Measurements from ENCODE around the gene HOXC5.

HOXC5 gene

DNA sequence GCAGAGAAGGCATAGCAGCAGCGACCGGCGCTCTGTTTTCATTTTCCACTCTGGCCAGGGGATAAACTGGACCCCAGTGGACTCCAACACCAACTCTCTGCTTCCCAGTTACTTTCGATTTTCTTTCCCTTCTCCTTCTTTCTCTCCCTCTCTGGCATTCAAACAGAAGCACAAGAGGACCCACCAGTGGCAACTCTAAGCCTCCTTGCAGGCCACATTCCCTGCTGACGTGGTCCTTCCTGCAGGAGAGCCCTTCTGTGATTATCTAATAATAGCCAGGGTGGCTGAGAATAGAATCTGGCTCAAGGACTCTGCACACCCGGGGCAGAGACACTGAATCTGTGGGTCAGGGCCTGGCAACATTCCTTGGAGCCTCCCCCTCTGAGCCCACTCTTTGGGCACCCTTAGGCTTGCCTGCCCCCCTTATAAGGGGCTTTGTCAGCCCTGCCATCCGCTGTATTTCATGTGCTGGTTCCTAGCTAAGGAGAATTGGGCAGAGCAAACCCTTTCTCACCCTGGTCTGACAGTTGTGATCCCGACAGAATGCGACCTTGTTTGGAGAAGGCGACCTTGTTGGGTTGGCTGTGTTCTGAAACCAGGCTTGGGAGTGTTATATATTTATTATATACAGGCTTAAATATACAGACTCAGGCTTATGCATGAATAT is 12.8 kb upstream of the HOXC5 start:
- no peak for DNase-seq (ENCODE audit: low read depth)

DNA sequence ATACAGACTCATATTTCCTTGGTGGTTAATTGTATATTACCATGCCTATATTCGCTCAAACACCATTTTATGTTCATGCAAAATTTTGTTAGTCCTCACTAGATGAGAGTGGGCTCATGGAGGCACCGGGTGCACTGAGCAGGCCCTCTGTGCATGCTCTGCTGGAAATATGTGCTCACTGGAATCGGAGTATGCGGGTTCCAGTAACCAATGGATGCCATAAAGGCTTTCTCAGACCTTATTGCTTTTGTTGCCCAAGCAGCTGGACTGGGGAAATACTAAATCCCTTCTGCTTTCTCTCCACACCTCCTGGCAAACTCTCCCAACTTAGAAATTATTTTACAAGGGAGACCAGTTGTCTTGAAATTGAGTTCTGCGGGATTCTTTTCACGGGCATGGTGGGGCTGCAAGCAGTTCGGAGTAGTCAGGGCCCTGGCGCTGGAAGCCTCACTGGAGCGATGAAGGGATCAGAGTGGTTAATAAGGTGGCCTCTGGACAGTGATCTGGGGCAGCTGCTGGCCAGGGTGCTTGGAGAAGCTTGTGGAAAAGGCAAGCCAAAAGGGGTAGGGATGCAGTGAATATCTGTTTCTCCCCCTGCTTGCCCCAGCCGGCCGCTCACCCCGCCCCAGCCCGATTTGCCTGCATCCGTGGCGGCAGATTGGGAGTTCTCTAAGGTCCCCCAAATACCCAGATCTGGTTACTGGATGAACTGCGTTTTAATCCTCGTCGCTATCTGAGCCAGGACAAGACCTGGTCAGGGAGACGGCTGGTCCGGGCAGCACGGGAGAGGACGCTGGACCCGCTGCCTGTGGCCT is 12.1 kb upstream of the HOXC5 start:
- DNase-seq (ENCODE audit: low read depth): no peak

DNA sequence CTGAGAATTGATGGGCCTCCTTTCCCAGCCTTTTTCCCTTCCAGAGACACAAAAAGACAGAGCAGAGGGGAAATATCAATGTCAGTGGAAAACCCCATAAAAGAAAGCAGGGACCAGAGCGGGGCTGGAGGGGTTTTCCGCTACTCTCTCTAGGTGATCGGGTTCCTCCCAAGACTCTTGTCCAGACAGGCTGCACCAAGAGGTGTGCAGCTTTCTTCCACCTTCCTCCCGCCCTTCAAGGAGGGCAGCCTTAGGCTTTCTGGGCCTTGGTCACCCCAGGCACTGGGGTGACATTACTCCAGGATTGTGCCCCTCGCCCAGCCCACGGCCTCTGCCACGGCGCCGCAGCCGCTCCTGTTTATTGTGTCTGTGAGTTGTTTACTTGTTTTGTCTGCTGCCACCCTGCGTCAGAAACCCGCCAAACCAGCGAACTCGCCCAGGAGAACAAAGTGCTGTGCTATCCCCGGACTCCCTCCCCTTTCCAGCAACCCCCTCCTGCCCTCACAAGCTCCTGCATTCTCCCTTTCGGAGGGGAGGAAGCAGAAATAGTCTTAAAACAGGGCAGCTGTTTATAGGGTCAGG is 11.3 kb upstream of the HOXC5 start:
- DNase-seq (ENCODE audit: low read depth): no peak

DNA sequence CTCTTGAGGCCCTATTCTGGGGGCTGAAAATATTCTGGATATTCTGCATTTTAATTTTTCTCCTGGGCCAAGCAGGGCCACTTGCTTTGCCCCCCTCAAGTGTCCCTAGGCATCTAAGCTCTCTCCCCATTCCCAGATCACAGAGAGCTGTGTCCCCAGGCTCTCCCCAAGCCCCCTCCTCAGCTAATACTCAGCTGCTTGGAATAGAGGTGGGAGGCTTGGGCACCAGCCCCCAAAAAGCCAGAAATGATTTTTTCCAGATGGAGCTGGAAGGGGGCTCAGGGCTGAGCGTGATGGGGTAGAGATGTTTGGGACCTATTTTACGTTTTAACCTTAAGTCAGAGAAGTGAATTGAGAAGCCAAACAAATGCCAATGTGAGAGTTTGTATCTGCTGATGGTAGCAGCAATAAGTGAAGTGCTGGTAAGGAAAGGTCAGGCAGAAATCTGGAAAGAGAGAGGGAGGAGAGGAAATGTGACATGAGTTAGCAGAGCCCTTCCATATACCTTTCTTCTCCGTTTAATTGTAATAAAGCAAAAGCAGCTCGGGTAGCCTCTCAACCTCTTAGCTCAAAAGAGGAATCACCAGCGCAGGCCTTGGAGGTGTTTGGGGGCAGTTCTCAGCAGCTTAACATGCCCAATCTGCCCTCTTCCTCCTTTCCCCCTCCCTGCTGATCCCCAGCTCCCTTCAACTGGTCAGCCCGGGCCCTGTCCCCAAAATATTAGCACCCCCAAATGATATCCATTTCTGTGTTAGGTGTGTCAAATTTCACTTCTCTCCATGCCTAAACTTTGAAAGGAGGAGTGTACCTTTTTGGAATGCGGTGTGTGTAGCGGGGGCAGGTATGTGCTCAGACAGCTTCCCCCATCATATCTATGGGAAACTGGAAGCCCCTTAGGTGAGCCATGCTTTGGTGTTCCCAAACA is 9.6 kb upstream of the HOXC5 start:
- DNase-seq (ENCODE audit: low read depth): no peak

DNA sequence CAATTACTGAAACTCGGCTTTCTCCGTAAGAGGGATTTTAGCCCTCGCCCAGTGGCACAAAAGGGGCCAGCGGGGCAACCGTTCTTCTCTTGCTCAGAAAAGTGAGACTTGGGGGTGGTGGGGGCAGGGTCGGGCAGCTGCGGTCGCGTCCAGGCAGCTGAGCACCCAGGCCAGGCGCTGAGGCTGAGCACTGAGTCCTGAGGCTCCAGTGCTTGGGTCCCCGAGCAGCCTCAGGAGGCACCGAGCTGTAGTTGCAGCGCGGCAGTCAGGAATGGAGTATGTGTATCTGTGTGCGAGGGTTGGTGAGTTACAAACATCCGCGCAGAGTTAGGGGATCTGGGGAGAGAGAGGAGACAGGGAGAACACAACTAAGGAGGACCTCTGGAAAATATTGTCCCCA is 8.7 kb upstream of the HOXC5 start:
- DNase-seq (ENCODE audit: low read depth): no peak

DNA sequence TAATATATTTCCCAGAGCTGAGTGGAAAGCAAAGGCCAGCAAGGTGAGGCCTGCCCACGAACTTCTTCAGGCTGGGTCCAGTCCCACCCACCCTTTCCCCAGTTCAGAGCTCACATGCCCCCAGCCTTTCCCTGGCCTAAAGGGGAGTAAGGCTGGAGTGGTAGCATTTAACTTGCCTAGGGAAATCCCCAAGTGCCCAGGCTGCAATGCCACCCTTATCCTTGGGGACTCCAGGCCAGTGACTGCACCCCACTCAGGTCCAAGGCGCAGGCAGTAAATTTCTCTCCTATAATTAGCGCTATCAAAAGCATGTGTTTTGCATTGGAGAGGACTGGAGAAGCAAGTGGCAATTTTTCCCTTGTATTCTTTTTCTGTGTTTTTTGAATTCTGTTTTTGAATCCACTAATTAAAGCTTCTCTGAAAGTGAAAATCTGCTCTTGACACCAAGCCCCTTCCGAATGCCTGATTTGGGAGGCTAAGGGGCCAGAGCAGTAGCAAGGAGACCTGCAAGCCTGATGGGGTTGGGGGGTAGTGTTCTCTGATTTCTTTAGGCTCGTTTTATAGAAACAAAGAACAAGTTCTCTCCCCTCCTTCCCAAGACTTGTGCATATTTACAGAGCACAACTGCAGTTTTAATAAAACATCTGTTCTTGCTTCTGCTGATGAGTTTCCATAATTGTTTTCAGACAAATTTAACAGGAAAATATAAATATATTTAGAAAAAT is 8.1 kb upstream of the HOXC5 start:
- DNase-seq (ENCODE audit: low read depth): no peak

DNA sequence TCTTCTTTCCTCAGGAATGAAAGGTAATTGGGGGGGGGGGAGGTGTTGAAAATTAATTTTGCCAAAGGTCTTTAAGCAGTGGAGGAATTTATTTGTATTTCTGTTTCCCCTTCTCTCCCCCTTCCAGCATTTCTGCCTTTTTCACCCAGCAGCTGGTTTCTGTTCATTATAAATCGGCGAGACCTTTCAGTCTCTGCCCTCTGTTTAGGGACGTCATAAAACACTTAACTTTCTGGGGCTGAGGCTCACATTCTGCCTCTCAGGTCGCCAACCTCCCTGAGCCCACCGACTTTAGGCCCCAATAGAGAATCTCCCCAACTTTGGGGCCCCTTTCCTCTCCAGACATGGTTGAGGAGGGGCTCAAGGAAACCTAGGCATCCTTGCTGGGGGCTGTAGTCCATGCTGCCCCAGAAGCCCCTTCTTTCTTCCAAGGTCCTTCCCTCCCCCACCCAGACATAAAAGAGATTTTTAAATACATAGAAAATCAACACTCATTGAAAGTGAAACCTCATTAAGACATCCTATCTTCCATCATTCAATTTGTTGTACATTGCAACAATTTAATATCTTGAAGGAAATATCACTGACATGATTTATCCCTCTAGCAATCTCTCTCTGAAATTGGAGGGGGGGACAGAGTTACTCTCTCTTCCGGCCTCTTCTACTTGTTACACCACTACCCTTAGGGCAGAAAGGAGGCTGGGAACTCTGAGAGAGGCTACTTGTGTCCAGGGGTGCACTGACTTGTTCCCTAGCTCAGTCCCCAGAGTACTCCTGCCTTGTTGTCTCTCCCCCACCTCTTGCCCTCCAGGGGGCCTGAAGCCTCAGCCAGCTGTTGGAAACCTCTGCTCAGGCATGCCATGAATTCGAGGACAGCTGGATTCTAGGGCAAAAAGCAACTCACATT is 7.1 kb upstream of the HOXC5 start:
- no peak for DNase-seq (ENCODE audit: low read depth)

DNA sequence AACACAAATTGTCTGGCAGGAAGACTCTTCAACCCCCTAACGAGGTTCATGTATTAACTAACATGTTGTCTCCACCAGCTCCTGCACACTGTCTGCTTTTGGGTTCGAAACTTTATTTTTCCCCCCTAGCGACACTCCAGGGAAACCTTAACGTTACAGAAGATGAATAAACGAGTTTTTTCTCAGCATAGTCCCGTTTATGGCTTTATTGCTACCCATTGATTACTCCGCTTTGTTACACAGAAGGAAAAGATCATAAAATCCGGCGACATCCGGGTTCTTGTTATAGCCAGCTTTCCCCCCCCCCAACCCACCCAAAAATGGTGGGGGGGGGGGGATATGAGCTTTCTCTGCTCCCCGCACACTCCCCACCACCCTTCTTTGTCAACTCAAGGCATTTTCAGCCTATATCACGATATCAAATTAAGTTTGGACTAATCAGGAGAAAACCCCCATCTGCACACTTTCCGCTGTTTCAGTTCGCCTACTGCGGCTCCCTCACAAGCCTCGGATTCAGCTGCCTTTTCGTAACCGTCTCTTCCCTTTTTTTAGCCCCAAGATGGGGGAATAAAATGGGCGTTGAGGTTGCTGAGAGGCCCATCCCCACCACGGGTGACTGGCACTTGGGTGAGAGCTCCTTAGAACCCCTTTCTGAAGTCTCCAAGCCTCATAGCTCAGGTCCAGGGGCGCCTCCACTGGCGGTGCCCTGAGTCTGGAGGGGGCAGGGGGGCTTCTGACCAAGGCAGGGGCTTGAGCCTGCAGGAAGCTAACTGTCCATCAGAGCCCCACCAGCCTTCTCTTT is 6.0 kb upstream of the HOXC5 start:
- DNase-seq (ENCODE audit: low read depth): no peak

DNA sequence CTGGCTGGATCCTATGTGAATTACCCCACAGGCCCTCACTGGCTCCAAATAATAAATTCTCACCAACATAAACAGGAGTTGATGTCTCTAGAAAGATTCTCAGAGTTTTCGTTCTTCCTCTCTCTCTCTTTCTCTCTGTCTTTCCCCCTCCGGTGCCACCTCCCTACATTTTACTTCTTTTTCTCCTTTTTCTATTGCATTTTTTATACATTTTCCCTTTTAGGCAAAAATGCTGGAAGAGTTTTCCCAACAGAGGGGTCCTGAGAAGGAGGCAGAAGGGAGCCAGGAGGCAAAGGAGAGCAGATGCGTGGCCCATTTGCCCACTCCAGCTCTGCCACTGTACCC is 5.4 kb upstream of the HOXC5 start:
- no peak for DNase-seq (ENCODE audit: low read depth)

DNA sequence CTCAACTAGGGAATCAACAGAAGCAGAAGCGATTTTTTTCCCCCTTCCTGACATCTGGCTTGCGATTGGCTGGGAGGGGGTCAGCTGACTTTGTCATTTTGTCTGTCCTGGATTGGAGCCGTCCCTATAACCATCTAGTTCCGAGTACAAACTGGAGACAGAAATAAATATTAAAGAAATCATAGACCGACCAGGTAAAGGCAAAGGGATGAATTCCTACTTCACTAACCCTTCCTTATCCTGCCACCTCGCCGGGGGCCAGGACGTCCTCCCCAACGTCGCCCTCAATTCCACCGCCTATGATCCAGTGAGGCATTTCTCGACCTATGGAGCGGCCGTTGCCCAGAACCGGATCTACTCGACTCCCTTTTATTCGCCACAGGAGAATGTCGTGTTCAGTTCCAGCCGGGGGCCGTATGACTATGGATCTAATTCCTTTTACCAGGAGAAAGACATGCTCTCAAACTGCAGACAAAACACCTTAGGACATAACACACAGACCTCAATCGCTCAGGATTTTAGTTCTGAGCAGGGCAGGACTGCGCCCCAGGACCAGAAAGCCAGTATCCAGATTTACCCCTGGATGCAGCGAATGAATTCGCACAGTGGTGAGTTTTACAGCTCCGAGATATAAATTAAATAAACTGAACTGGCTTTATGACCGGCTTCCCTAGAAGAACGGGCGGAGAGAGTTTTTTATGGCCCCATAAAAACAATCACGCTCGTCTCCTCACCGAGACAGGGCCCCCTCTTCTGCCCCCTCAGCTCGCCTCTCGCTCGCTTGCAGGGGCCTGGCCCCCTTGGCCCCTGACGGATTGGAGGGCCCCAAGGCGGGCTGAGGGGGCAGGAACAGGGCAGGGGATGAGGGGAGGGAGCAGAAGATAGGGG is 4.3 kb upstream of the HOXC5 start, which contains the start of gene HOXC6:
Gene HOXC6, plus strand, starts transcription at position 127 of the 888 bp plus-strand sequence. Its CDS starts 82 bp downstream, at position 209.
- DNase-seq (ENCODE audit: low read depth): peak; percentile 42

DNA sequence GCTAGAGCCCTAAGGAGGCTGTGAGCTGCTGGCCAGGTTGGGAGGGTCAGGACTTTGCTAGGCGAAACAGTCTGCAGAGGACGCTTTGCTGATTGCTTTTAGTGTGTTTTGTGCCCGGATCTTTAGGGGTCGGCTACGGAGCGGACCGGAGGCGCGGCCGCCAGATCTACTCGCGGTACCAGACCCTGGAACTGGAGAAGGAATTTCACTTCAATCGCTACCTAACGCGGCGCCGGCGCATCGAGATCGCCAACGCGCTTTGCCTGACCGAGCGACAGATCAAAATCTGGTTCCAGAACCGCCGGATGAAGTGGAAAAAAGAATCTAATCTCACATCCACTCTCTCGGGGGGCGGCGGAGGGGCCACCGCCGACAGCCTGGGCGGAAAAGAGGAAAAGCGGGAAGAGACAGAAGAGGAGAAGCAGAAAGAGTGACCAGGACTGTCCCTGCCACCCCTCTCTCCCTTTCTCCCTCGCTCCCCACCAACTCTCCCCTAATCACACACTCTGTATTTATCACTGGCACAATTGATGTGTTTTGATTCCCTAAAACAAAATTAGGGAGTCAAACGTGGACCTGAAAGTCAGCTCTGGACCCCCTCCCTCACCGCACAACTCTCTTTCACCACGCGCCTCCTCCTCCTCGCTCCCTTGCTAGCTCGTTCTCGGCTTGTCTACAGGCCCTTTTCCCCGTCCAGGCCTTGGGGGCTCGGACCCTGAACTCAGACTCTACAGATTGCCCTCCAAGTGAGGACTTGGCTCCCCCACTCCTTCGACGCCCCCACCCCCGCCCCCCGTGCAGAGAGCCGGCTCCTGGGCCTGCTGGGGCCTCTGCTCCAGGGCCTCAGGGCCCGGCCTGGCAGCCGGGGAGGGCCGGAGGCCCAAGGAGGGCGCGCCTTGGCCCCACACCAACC is 3.1 kb upstream of the HOXC5 start:
- DNase-seq (ENCODE audit: low read depth): no peak

DNA sequence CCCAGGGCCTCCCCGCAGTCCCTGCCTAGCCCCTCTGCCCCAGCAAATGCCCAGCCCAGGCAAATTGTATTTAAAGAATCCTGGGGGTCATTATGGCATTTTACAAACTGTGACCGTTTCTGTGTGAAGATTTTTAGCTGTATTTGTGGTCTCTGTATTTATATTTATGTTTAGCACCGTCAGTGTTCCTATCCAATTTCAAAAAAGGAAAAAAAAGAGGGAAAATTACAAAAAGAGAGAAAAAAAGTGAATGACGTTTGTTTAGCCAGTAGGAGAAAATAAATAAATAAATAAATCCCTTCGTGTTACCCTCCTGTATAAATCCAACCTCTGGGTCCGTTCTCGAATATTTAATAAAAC is 2.4 kb upstream of the HOXC5 start:
- DNase-seq (ENCODE audit: low read depth): no peak

DNA sequence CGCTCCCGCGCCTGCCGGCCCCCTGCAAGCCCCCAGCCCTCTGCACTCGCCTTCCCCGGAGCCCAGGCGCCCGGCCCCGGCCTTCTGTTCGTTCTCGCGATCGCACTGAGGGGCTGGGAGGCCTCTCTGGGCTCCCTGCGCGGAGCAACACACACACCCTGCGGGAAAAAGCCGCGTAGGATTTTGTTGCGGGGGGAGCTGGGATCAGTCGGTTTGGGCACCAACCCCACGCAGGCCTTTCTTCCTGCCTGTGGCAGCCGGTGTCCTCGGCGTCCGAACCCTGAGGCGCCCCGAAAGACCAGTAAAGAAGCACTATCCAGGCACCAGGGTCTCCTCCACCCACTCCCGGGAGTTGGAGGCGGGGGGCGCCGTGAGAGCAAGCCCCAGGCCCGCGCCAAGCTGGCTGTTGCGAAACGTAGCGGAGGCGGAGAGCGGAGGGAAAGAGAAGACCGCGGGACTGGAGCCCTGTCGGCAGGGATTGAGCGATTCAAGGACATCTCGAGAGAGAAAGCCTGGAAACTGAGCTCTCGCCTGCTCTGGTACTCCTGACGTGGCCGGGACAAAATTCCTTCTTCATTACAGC is 1.9 kb upstream of the HOXC5 start:
- DNase-seq (ENCODE audit: low read depth): peak; percentile 68

DNA sequence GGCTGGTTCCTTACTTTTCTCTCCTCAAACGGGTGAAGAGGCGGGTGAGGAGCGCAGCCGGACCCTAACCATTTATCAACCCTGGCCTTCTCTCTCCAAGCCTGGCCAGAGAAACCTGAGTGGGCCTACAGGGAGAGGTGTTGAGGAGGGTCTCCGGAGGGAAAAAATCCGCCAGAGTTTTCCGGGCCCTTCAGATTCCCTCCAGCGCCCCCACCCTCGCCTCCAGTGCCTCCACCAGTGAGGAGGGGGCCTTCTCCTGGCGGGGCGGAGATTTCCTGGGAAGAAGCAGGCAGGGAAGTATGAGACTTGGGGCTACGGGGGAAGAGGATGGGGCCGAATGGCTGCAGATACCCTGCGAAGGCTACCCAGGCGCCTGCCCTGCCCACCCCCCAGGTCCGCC is 1.4 kb upstream of the HOXC5 start:
- DNase-seq (ENCODE audit: low read depth): no peak

DNA sequence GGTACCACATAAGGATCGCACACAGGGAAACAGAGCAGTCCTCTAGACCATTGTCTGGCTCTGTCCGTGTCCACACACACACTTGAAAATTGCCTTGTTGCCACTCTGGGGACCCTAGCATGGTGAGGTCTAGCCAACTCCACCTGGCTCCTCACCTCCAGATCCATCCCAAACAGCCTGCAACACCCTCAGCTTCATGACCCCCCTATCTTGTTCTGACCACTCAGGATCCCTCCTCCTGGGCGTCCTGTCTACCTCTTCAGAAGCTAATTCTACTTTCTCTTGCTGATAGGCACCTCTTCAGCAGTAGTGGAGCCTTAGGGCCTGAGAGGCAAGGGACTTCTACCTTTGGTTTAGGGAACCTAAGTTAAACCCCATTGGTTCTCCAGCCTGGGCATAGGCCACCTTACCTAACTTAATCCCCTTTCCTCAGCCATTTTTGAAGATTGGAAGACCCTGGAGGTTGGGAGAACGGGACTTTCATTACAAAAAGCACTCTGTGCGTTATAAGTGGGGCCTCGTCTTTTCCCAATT is 697 bp upstream of the HOXC5 start:
- no peak for DNase-seq (ENCODE audit: low read depth)

DNA sequence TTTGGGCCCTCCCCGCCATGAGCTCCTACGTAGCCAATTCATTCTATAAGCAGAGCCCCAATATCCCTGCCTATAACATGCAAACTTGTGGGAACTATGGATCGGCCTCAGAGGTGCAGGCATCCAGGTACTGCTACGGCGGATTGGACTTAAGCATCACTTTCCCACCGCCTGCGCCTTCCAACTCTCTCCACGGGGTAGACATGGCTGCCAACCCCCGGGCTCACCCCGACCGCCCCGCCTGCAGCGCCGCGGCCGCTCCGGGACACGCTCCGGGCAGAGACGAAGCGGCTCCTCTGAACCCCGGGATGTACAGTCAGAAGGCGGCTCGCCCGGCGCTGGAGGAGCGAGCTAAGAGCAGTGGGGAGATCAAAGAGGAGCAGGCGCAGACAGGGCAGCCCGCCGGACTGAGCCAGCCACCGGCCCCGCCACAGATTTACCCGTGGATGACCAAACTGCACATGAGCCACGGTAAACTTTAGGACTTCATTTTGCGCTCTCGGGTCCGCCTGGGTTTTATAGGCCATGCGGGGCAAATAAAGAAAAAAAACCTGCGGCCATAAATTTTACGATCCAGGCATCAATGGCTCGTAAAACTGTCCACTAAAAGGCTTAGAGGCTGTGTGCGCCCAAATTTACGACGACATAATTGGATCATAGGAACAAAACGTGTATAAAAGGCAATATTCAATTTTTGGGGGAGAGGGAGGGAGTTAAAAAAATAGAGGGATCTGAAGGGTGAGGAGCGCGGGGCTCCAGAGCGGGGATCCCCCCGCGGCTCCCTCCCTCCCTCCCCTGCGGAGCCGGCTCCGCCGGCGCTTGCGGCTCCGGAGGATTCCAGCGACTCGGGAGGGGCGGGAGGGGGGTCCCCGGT is 493 bp downstream of the HOXC5 start:
- DNase-seq (ENCODE audit: low read depth): peak; percentile 50

All from iris pigment epithelial cell (primary cell).